SK-N-DZ (cell line): ENCODE data around the gene PPP2R2D.
"Not testable (repeated sequence)": the region's sequence is repeated elsewhere in the genome, so short reads cannot be mapped to it uniquely, and the experiment has no call there.

Source experiments
- DNase-seq: peaks from one replicate; pipeline ENCODE4 v3.0.0-alpha.2; 2015; ENCODE audit warnings: low spot score

The PPP2R2D gene

GRCh38 chr10:131974034-131974817 lies 73.4 kb downstream of the PPP2R2D start:
- DNase-seq, result no peak

- no peak for DNase-seq
These were observed 74.2 kb downstream of the PPP2R2D start for GRCh38 chr10:131975003-131975402.

- DNase-seq, result no peak
These were observed 75.0 kb downstream of the PPP2R2D start for GRCh38 chr10:131975796-131976195.

DNA sequence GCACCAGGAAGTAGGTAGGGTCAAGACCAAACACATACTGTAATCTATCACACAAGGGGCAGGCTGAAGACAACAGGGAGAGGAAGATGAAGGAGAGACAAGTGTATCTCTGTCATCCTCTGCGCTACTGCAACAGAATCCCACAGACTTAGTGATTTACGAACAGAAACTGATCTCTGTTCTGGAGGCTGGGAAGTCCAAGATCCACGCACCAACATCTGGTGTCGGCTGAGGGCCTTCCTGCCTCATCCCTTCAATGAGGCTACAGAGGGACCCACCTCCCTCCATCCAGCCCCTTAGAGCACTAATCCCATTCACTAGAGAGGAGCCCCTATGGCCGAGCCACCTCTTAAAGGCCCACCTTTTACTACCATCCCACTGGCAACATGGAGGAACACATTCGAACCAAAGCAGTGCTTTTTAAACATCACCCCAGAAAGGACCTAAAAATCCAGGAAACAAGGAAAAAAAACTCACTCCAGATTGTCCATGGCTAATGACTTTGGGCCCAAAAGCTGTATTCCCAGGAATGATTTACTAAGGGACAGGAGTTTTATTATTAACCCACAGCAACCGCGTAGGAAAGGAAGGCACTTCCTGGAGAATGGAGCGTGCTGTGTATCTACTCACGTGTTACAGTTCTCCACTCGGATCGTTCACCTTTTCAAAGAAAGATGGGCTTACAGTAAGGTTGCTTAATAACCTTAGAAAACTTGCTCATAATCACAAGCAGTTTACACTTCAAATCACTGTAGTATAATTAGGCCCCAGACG lies 76.7 kb downstream of the PPP2R2D start:
- DNase-seq, result no peak

- DNase-seq, result no peak
These were observed 77.6 kb downstream of the PPP2R2D start for GRCh38 chr10:131978366-131978765.

GRCh38 chr10:131978851-131979250 lies 78.0 kb downstream of the PPP2R2D start:
- DNase-seq, result no peak

DNA sequence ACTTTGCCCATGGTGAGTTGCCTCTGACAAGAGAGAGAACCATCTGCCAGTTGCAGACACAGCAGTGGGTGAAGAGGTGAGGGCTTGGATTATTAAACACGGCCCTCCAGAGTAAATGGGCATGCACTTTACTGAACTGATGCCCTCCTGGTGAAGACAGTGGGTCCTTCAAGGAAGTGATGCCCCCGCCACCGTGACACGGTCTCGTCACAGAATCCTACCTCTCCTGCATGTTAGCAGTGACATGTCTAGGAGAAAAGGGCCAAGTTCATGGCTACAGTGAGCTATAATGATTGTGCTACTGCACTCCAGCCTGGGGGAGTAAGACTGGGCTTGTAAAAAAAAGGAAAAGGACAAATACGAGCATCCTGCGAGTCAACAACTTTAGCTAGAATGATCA lies 78.5 kb downstream of the PPP2R2D start:
- no peak for DNase-seq

DNA sequence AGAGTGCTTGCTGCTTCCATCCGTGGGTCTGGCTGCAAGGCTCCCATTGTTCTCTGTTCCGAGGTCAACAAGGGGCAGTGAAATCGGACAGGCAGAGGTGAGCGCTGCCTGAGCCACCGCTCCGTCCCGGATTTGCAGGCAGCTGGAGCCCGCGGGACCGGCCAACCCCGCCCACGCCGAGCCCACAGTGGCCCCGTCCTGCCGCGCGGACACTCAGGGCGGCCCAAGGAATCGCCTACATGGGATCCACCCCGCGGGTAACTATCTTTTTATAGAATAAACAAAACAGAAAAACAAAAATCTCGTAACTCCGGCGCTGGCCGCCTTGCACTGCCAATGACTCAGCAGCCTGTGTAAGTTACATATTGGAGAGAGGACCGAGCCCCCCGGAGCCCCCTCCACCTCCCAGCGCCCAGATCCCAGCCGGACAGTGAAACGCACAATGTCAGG lies 79.0 kb downstream of the PPP2R2D start:
- DNase-seq, result no peak

DNA sequence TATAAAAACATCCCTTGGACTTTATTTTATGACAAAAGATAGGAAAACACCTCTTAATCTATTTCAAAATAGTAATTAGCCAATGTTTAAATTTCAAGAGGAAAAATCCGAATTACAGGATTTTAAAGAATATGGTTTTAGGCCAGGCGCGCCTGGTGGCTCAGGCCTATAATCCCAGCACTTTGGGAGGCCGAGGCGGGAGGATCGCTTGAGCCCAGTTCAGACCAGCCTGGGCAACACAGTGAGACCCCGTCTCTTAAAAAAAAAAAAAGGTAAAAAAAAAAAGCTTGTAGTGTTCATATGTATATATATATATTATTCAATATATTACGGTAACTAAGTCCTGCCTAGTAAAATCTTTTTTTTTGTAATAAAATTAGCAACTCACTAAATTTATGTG lies 79.5 kb downstream of the PPP2R2D start:
- DNase-seq, result no peak

DNA sequence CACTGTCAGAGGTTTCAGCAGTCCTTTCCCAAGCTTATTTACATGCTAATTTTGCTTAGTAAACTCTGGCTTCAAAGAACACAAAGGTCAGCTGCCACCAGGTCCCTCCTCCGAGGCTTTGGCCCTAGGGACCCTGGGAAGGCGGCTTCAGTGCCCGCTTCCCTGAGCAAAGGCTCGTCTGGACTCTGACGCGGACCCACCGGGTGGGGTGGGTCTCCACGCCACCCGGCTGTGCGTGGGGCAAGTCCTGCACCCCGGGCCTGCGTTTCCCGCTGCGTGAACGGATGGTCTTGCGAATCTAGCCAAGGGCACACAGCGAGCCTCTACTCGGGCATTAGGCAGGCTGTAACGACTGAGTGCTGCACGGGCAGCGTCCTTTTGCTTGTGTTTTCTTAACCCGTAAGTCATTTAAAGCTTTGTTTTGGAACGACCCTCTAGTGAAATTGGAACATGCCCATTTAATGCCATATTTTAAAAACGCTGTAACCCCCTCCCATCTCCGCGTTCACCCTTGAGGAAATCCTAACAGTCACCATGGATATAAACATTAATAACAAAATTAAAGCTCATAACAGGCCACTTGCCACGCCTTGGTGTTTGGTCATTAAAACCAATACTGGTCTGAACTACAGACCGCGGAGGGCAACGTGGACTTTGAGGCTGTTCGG lies 80.1 kb downstream of the PPP2R2D start:
- DNase-seq, result no peak

- peak; percentile 94 for DNase-seq
These were observed 80.8 kb downstream of the PPP2R2D start, which contains the start of gene BNIP3 for GRCh38 chr10:131981429-131982184. Gene BNIP3, minus strand, starts transcription at chr10:131981923. Its CDS starts 117 bp downstream, at chr10:131981806.

- DNase-seq, result no peak
These were observed 81.5 kb downstream of the PPP2R2D start for GRCh38 chr10:131982185-131982756.

DNA sequence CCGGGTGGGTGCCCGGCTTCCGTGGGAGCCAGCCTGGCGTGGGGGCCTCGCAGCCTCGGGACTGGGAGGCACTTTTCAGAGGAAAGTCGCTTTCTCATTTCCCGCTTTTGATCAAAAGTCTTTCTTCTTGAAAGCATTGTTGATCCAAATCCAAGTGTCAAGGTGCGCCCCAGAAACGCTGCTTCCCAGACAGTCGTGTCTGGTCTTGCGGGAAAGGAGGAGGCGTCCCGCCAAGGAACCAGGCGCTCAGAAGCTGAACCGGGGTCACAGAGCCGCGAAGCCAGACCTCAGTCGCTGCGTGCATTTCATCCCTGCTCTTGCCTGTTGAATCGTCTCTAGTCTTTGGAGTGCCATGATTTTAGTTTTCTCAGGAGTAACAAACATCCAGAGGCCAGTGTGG lies 82.0 kb downstream of the PPP2R2D start:
- DNase-seq, result no peak

DNA sequence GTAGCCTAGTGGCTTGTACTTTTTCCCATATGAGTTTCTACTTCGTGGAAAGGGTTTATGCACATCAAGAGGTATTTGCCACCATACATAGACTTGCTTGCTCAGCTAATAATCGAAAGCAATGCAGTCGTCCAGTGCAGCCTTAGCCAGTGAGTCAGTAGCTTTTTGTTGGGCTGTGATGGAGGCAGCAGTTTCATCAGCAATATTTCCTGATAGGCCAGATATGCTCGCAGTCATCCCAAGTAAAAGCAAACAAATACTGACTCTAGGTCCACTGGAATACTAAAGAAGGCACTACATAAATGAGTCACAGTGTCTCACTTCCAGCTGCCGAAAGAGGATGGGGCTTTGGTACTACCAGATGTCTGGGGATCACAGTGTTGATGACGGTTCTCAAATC lies 83.0 kb downstream of the PPP2R2D start:
- DNase-seq, result no peak

DNA sequence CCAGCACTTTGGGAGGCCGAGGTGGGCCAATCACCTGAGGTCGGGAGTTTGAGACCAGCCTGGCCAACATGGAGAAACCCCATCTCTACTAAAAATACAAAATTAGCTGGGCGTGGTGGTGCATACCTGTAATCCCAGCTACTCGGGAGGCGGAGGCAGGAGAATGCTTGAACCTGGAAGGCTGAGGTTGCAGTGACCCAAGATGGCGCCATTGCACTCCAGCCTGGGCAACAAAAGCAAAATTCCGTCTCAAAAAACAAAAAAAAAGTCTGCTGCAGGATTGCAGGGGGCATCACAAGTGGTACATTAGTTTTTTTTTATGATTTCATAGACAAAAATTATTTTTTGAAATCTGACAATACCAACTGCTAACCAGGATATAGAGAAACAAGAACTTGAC lies 86.0 kb downstream of the PPP2R2D start:
- DNase-seq, result not testable (repeated sequence)

DNA sequence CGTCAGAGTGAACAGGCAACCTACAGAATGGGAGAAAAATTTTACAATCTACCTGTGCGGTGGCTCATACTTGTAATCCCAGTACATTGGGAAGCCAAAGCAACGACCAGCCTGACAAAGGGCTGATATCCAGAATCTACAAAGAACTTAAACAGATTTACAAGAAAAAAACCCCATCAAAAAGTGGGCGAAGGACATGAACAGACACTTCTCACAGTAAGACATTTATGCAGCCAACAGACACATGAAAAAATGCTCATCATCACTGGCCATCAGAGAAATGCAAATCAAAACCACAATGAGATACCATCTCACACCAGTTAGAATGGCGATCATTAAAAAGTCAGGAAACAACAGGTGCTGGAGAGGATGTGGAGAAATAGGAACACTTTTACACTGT lies 86.5 kb downstream of the PPP2R2D start:
- not testable (repeated sequence) for DNase-seq

GRCh38 chr10:131987786-131988185 lies 87.0 kb downstream of the PPP2R2D start:
- not testable (repeated sequence) for DNase-seq

DNA sequence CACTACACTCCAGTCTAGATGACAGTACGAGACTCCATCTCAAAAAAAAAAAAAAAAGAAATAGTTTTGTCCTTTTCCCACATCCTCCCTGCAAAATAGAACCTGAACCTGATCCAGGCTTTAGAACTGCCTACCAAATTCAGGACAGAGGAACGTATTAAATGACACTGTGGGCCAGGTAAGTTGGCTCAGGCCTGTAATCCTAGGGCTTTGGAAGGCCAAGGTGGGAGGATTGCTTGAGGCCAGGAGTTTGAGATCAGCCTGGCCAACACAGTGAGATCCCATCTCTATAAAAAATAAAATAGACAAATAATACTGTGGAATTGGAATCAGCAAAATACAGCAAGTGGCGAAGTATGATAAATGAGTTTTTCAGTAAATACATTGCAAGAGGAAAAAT lies 90.9 kb downstream of the PPP2R2D start:
- no peak for DNase-seq

GRCh38 chr10:131993275-131993674 lies 92.5 kb downstream of the PPP2R2D start:
- no peak for DNase-seq

DNA sequence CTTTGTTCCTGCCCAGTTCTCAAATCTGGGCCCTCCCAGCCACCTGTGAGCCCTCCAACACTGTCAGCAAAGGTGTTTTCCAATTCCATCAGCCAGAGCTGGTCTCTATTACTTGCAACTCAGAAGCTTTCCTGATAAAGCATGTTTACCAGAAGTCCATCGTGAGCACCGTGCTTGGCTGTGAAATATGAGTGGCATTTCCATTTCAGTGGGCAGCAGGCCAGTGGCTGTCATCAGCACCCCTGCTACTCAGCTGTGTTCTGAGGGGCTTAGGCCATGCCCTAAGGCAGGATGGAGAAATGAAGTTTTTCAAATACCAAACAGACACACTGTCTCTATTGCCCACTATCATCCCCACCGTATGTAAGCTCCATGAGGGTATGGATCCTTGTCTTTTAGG lies 93.6 kb downstream of the PPP2R2D start:
- no peak for DNase-seq
